Brain microvascular endothelial cell (primary cell): ENCODE measurements around the gene TMEM131.
"Not testable (repeated sequence)": the region's sequence is repeated elsewhere in the genome, so short reads cannot be mapped to it uniquely, and the experiment has no call there.

ENCODE experiments used
- DNase-seq: peaks from one replicate; pipeline ENCODE4 v3.0.0-alpha.2; 2020
- H3K27ac ChIP-seq: fragments of 250-450 bp; sonication (Bioruptor Pico); 2 replicates; pipeline ENCODE4 v1.5.1; 2020; ENCODE audit warnings: mild to moderate bottlenecking, moderate library complexity
- H3K27me3 ChIP-seq: fragments of 250-450 bp; sonication (Bioruptor Pico); replicated peaks from 2 replicates; pipeline ENCODE4 v1.5.1; 2020; ENCODE audit warnings: mild to moderate bottlenecking
- H3K36me3 ChIP-seq: fragments of 250-450 bp; sonication (Bioruptor Pico); replicated peaks from 2 replicates; pipeline ENCODE4 v1.5.1; 2020; ENCODE audit warnings: mild to moderate bottlenecking
- H3K4me3 ChIP-seq: 2 replicates; pipeline ENCODE4 v1.5.1; 2011; ENCODE audit warnings: low read depth, mild to moderate bottlenecking, control low read depth, low read length, moderate library complexity
- in situ Hi-C: cut with HindIII; loops from 2 replicates; pipeline ENCODE4 v1.10.0; 2017; ENCODE audit warnings: low sequenced_read_pairs, low pct_ligation_motif_present
- TF ChIP-seq, protein P1 (sequence below): IDR thresholded peaks from 2 replicates; pipeline ENCODE4 v1.5.1; 2011; ENCODE audit warnings: low read depth, mild to moderate bottlenecking, moderate library complexity, low read length, control low read depth, inconsistent platforms; ENCODE audit errors: missing control alignments

Gene TMEM131

GRCh38 chr2:97995734-97996624, at the start of gene TMEM131:
Gene TMEM131, minus strand, starts transcription at chr2:97995948. Its CDS starts 286 bp downstream, at chr2:97995662.
- in situ Hi-C loops, result no loop called here
- peak; percentile 92 for DNase-seq
- Histone ChIP-seq H3K4me3 (peak within 1 kb of the TSS; percentile 89), H3K27ac (peak within 1 kb of the TSS; percentile 95), H3K36me3 (no peaks in the 10 kb centered on the region), H3K27me3 (no peaks in the 10 kb centered on the region)
- TF ChIP-seq, protein P1, sequence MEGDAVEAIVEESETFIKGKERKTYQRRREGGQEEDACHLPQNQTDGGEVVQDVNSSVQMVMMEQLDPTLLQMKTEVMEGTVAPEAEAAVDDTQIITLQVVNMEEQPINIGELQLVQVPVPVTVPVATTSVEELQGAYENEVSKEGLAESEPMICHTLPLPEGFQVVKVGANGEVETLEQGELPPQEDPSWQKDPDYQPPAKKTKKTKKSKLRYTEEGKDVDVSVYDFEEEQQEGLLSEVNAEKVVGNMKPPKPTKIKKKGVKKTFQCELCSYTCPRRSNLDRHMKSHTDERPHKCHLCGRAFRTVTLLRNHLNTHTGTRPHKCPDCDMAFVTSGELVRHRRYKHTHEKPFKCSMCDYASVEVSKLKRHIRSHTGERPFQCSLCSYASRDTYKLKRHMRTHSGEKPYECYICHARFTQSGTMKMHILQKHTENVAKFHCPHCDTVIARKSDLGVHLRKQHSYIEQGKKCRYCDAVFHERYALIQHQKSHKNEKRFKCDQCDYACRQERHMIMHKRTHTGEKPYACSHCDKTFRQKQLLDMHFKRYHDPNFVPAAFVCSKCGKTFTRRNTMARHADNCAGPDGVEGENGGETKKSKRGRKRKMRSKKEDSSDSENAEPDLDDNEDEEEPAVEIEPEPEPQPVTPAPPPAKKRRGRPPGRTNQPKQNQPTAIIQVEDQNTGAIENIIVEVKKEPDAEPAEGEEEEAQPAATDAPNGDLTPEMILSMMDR, result no peak

DNA sequence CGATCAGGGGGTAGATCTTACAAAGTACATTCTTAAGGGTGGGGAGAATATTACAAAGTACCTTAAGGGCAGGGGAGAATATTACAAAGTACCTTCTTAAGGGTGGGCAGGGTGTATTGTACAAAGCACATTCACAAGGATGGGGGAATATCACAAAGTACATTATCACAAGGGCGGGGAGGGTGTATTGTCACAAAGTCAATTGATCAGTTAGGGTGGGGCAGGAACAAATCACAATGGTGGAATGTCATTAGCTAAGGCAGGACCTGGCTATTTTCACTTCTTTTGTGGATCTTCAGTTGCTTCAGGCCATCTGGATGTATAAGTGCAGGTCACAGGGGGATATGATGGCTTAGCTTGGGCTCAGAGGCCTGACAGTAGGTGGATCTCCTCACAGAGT, 49.0 kb upstream of the TMEM131 start:
- H3K27me3 ChIP-seq, H3K36me3 ChIP-seq, H3K4me3 ChIP-seq, H3K27ac ChIP-seq, DNase-seq, in situ Hi-C loops: not testable (repeated sequence)

GRCh38 chr2:98043101-98043500, 47.4 kb upstream of the TMEM131 start:
- no peak overlapping the region for H3K27ac ChIP-seq
- H3K4me3 ChIP-seq, result no peak overlapping the region
- H3K36me3 ChIP-seq, result no peaks in the 10 kb centered on the region
- TF ChIP-seq, protein P1, result no peak
- no peaks in the 10 kb centered on the region for H3K27me3 ChIP-seq
- in situ Hi-C loops, result no loop called here
- DNase-seq, result no peak

- H3K4me3 ChIP-seq, result no peak overlapping the region
These were observed 44.7 kb upstream of the TMEM131 start for GRCh38 chr2:98040331-98040939.

GRCh38 chr2:98039085-98039756, 43.5 kb upstream of the TMEM131 start:
- H3K27ac ChIP-seq, result no peak overlapping the region
- TF ChIP-seq, protein P1, result no peak
- no peaks in the 10 kb centered on the region for H3K27me3 ChIP-seq
- H3K4me3 ChIP-seq, result no peak overlapping the region
- in situ Hi-C loops, result no loop called here
- no peaks in the 10 kb centered on the region for H3K36me3 ChIP-seq
- no peak for DNase-seq

More at GRCh38 chr2:98040331-98040939, 44.7 kb upstream of the TMEM131 start:
- H3K36me3 ChIP-seq, result no peaks in the 10 kb centered on the region
- H3K27me3 ChIP-seq, result no peaks in the 10 kb centered on the region
- DNase-seq, result no peak
- in situ Hi-C loops, result no loop called here
- TF ChIP-seq, protein P1, result no peak
- no peak overlapping the region for H3K27ac ChIP-seq
